Neutrophil (primary cell): ENCODE data around the gene COPZ1.
"Not testable (repeated sequence)": the region's sequence is repeated elsewhere in the genome, so short reads cannot be mapped to it uniquely, and the experiment has no call there.

Experiments
- H3K27ac ChIP-seq: fragments of 200-600 bp; sonication (generic); 2 replicates; pipeline ENCODE4 v1.5.1; 2016; ENCODE audit warnings: mild to moderate bottlenecking, moderate library complexity
- H3K27me3 ChIP-seq: fragments of 200-600 bp; sonication (generic); 2 replicates; pipeline ENCODE4 v1.6.0; 2016; ENCODE audit warnings: mild to moderate bottlenecking
- H3K36me3 ChIP-seq: fragments of 200-600 bp; sonication (generic); 2 replicates; pipeline ENCODE4 v1.5.1; 2017
- H3K4me1 ChIP-seq, 2 experiments: fragments of 200-600 bp in 1 of 2; sonication (generic) in 1 of 2; 1 replicate in 1 of 2; 2 replicates in 1 of 2; pipeline versions ENCODE4 v1.5.1 to v1.6.1; 2013 to 2016; ENCODE audit warnings: low read depth in 1 of 2, low read length in 1 of 2, mild to moderate bottlenecking in 1 of 2, moderate library complexity in 1 of 2; ENCODE audit not compliant: control insufficient read depth in 1 of 2, insufficient read depth in 1 of 2
- H3K4me3 ChIP-seq, 2 experiments: fragments of 200-600 bp in 1 of 2; sonication (generic) in 1 of 2; 1 replicate in 1 of 2; 2 replicates in 1 of 2; pipeline ENCODE4 v1.5.1; 2013 to 2016; ENCODE audit warnings: low read depth in 1 of 2, low read length in 1 of 2, mild to moderate bottlenecking in 1 of 2, moderate library complexity in 1 of 2
- H3K9me3 ChIP-seq: fragments of 200-600 bp; sonication (generic); 2 replicates; pipeline ENCODE4 v1.5.1; 2016
- CTCF ChIP-seq: fragments of 200-600 bp; sonication (generic); IDR thresholded peaks from 2 replicates; pipeline ENCODE4 v1.5.1; 2016; ENCODE audit warnings: antibody characterized with exemption

Gene COPZ1

GRCh38 chr12:54280468-54281260 is 44.3 kb upstream of the COPZ1 start, which contains the start of gene HNRNPA1:
Gene HNRNPA1, plus strand, starts transcription at chr12:54280726. Its CDS starts 82 bp downstream, at chr12:54280808.
- Histone ChIP-seq H3K27ac (peak within 1 kb of the TSS; percentile 86), H3K4me1 (peaks cover 77 to 79% of the 10 kb centered on the region in 2 experiments), H3K9me3 (no peaks in the 10 kb centered on the region), H3K4me3 (peak within 1 kb of the TSS; percentile 84 to 93), H3K27me3 (no peaks in the 10 kb centered on the region), H3K36me3 (peaks cover 34% of the 10 kb centered on the region)
- TF ChIP-seq CTCF: no peak

GRCh38 chr12:54281261-54281638 is 43.7 kb upstream of the COPZ1 start:
- Histone ChIP-seq H3K4me3 (peak overlapping the region; percentile 84 to 93), H3K4me1 (peaks cover 83 to 85% of the 10 kb centered on the region in 2 experiments), H3K27ac (peak overlapping the region; percentile 86), H3K36me3 (peaks cover 40% of the 10 kb centered on the region)
- not testable (repeated sequence) for H3K27me3 ChIP-seq, H3K9me3 ChIP-seq

GRCh38 chr12:54281694-54282093 is 43.2 kb upstream of the COPZ1 start:
- Histone ChIP-seq H3K4me1 (peaks cover 87 to 89% of the 10 kb centered on the region in 2 experiments), H3K27ac (peak overlapping the region; percentile 86), H3K36me3 (peaks cover 45% of the 10 kb centered on the region), H3K4me3 (peak overlapping the region; percentile 84 to 93)
- H3K27me3 ChIP-seq, H3K9me3 ChIP-seq: not testable (repeated sequence)

- peaks cover 87 to 91% of the 10 kb centered on the region in 2 experiments for H3K4me1 ChIP-seq
- no peak for TF ChIP-seq CTCF
These were observed 41.9 kb upstream of the COPZ1 start for GRCh38 chr12:54282949-54283593.

GRCh38 chr12:54284070-54284780 is 40.7 kb upstream of the COPZ1 start:
- peak overlapping the region; percentile 46 for H3K27ac ChIP-seq
- H3K36me3 ChIP-seq: peaks cover 70% of the 10 kb centered on the region
- not testable (repeated sequence) for H3K27me3 ChIP-seq, H3K9me3 ChIP-seq, H3K4me3 ChIP-seq
- H3K4me1 ChIP-seq: peaks cover 86 to 91% of the 10 kb centered on the region in 2 experiments

More at GRCh38 chr12:54282949-54283593, 41.9 kb upstream of the COPZ1 start:
- Histone ChIP-seq H3K27me3 (no peaks in the 10 kb centered on the region), H3K36me3 (peaks cover 58% of the 10 kb centered on the region), H3K9me3 (no peaks in the 10 kb centered on the region), H3K4me3 (no peak overlapping the region), H3K27ac (peak overlapping the region; percentile 86)

GRCh38 chr12:54285150-54286041 is 39.5 kb upstream of the COPZ1 start:
- Histone ChIP-seq H3K4me3 (no peak overlapping the region), H3K4me1 (peaks cover 92 to 96% of the 10 kb centered on the region in 2 experiments), H3K27me3 (no peaks in the 10 kb centered on the region), H3K27ac (peak overlapping the region; percentile 79), H3K36me3 (peaks cover 82% of the 10 kb centered on the region), H3K9me3 (no peaks in the 10 kb centered on the region)
- no peak for TF ChIP-seq CTCF
